K562 (cell line): Measurements from ENCODE around the gene PSMD14.

Experiments
- BRCA1 ChIP-seq, 2 experiments: fragments of 450-650 bp in 1 of 2; sonication (generic) in 1 of 2; formaldehyde crosslinking in 1 of 2; IDR thresholded peaks; 2 replicates each; pipeline versions ENCODE4 v1.5.0 to v1.6.1; 2017 to 2020; ENCODE audit warnings: mild to moderate bottlenecking in 1 of 2, missing genetic modification reagents in 1 of 2
- CBX3 ChIP-seq, 2 experiments: IDR thresholded peaks; 1 replicate in 1 of 2; 2 replicates in 1 of 2; pipeline ENCODE4 v1.6.1; 2012; ENCODE audit warnings: inconsistent platforms in 2 of 2, low read length in 2 of 2, borderline replicate concordance in 1 of 2, control low read depth in 1 of 2
- CEBPB ChIP-seq: fragments of 450-650 bp; IDR thresholded peaks from 2 replicates; pipeline ENCODE4 v1.6.1; 2016; ENCODE audit warnings: missing genetic modification characterization, missing compliant biosample characterization
- DPF2 ChIP-seq: fragments of 450-650 bp; IDR thresholded peaks from 2 replicates; pipeline ENCODE4 v1.6.1; 2016
- EP300 ChIP-seq: IDR thresholded peaks from 2 replicates; pipeline ENCODE4 v1.6.1; 2012; ENCODE audit warnings: low read length, improper control_type of control experiment
- MECOM ChIP-seq: fragments of 250-450 bp; sonication (Bioruptor Pico); IDR thresholded peaks from 2 replicates; pipeline ENCODE4 v1.8.0; 2022; ENCODE audit warnings: inconsistent platforms
- MNT ChIP-seq, 2 experiments: fragments of 450-650 bp; conservative IDR thresholded peaks; 2 replicates each; pipeline ENCODE4 v1.6.1; 2017; ENCODE audit warnings: mild to moderate bottlenecking in 2 of 2, moderate library complexity in 2 of 2
- POLR2A ChIP-seq: fragments of 450-650 bp; conservative IDR thresholded peaks from 2 replicates; pipeline ENCODE4 v1.6.1; 2016
- SOX6 ChIP-seq: fragments of 450-650 bp; IDR thresholded peaks from 2 replicates; pipeline ENCODE4 v1.6.1; 2014; ENCODE audit warnings: mild to moderate bottlenecking
- SP2 ChIP-seq: IDR thresholded peaks from 2 replicates; pipeline ENCODE4 v1.6.1; 2011; ENCODE audit warnings: mild to moderate bottlenecking, low read depth, low read length, moderate library complexity; ENCODE audit not compliant: poor library complexity, severe bottlenecking; ENCODE audit errors: extremely low read depth
- YY1 ChIP-seq, 3 experiments: IDR thresholded peaks; 2 replicates each; pipeline ENCODE4 v1.6.1; 2011; ENCODE audit warnings: low read length in 2 of 3, mild to moderate bottlenecking in 2 of 3, moderate library complexity in 2 of 3, borderline replicate concordance in 1 of 3, control low read depth in 1 of 3, low read depth in 1 of 3; ENCODE audit not compliant: insufficient read depth in 3 of 3, insufficient replicate concordance in 2 of 3, control insufficient read depth in 1 of 3, insufficient read length in 1 of 3; ENCODE audit errors: extremely low read depth in 1 of 3
- ZZZ3 ChIP-seq: fragments of 450-650 bp; IDR thresholded peaks from 2 replicates; pipeline ENCODE4 v1.6.1; 2016; ENCODE audit warnings: antibody characterized with exemption, mild to moderate bottlenecking, moderate library complexity

GRCh38 chr2:161448431-161448830 is 140.2 kb downstream of the PSMD14 start:
- no peak for TF ChIP-seq CBX3 (IDR thresholded peaks at IDR 0.05; ENCODE audit: borderline replicate concordance in 1 of 2, low read length in 2 of 2)
- TF ChIP-seq YY1 (IDR thresholded peaks at IDR 0.05; ENCODE audit: borderline replicate concordance in 1 of 3, control insufficient read depth in 1 of 3, extremely low read depth in 1 of 3, insufficient read depth in 3 of 3, insufficient read length in 1 of 3, insufficient replicate concordance in 2 of 3, low read depth in 1 of 3, low read length in 2 of 3): no peak
- no peak for TF ChIP-seq SOX6
- TF ChIP-seq CEBPB (tag): no peak
- no peak for TF ChIP-seq MECOM (CRISPR knock-in tag)
- TF ChIP-seq BRCA1 (IDR thresholded peaks at IDR 0.05): no peak
- TF ChIP-seq BRCA1 (CRISPR knock-in tag; IDR thresholded peaks at IDR 0.05): no peak
- no peak for TF ChIP-seq SP2
- no peak for TF ChIP-seq EP300
- TF ChIP-seq POLR2A: no peak
- no peak for TF ChIP-seq MNT (conservative IDR thresholded peaks at IDR 0.05)
- TF ChIP-seq DPF2: no peak
- no peak for TF ChIP-seq ZZZ3
